SK-N-SH treated with all-trans-retinoic acid at 6 μM for 48 hours (cell line): Measurements from ENCODE around the gene CHST5.
"Not testable (repeated sequence)": the region's sequence is repeated elsewhere in the genome, so short reads cannot be mapped to it uniquely, and the experiment has no call there.

ENCODE experiments used
- ARNTL ChIP-seq: fragments of 450-650 bp; formaldehyde crosslinking; IDR thresholded peaks from 2 replicates; pipeline ENCODE4 v1.5.0; 2020; ENCODE audit warnings: low read depth, mild to moderate bottlenecking, moderate library complexity, borderline replicate concordance
- TF ChIP-seq, protein P1 (sequence below): fragments of 250-450 bp; sonication (Bioruptor Pico); IDR thresholded peaks from 2 replicates; pipeline ENCODE4 v1.8.0; 2020; ENCODE audit warnings: mild to moderate bottlenecking, moderate library complexity, borderline replicate concordance

- not testable (repeated sequence) for TF ChIP-seq ARNTL (CRISPR knock-in tag)
- TF ChIP-seq, protein P1, sequence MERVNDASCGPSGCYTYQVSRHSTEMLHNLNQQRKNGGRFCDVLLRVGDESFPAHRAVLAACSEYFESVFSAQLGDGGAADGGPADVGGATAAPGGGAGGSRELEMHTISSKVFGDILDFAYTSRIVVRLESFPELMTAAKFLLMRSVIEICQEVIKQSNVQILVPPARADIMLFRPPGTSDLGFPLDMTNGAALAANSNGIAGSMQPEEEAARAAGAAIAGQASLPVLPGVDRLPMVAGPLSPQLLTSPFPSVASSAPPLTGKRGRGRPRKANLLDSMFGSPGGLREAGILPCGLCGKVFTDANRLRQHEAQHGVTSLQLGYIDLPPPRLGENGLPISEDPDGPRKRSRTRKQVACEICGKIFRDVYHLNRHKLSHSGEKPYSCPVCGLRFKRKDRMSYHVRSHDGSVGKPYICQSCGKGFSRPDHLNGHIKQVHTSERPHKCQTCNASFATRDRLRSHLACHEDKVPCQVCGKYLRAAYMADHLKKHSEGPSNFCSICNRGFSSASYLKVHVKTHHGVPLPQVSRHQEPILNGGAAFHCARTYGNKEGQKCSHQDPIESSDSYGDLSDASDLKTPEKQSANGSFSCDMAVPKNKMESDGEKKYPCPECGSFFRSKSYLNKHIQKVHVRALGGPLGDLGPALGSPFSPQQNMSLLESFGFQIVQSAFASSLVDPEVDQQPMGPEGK: not testable (repeated sequence)
These were observed 6.6 kb upstream of the CHST5 start for GRCh38 chr16:75542462-75542861.
